Astrocyte (in vitro differentiated cells and primary cell): ENCODE results near the gene FRMD7.

ENCODE experiments used
- CTCF ChIP-seq: IDR thresholded peaks from 2 replicates; pipeline ENCODE4 v1.5.1; 2011; ENCODE audit warnings: low read depth, mild to moderate bottlenecking, inconsistent platforms, low read length, moderate library complexity; ENCODE audit not compliant: insufficient read depth
- EZH2 ChIP-seq: IDR thresholded peaks from 2 replicates; pipeline ENCODE4 v1.6.1; 2012; ENCODE audit warnings: mild to moderate bottlenecking, low read length, inconsistent platforms; ENCODE audit not compliant: insufficient read depth

- TF ChIP-seq CTCF (no peak), EZH2 (no peak)
Observed at GRCh38 chrX:132043977-132044376, 83.8 kb downstream of the FRMD7 start.
